ENCODE data around the gene ITPR1. TPM values are rescaled to one million over a fixed set of nuclear protein-coding genes. Genes with fewer than 3 reads are reported as not detected.

ITPR1 gene
- total and polyA plus RNA-seq, 2 experiments from 2014 or later = 1.4 to 2.5 TPM

DNA sequence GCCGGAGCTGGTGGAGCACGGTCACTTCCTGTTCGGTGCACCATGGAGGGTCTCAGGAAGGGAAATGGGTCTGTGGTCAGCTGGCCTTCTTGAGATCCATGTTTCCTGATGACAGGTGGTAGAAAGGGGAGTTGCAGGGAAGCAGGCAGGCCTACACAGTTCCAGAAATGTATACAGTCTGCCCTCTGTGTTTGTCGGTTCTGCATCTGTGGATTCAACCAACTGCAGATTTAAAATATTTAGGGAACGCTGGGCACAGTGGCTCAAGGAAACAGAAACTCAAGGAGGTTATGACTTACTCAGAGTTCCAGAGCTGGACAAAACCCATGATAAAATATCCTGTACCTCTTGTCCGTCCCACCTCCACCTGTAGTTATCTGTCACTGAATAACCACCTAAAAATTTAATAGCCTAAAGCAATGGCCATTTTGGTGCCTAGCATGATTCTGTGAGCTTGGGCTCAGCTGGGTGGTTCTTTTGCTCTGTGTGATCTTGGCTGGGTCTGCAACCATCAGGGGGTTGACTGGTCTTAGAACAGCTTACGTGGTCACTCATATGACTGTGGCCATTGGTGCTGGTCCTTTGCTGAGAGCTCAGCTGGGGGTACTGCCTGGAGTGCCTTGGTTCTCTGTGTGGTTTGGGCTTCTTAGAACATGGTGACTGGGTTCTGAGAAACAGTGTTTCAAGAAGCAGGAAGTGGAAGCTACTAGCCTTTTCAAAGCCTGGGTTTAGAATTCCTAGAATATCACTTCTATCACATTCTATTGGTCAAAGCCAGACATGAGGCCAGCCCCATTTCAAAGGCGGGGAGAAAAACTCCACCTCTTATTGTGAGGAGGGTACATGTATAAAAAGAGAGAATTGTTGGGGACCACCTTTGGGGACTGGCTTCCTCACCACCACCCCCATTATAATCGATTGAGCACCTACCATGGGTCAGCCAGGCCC lies 246.4 kb downstream of the ITPR1 start:
- Histone ChIP-seq H3K27ac (no peak overlapping the region), H4K20me1 (ENCODE audit: insufficient read depth) (no peaks in the 10 kb centered on the region), H3K9ac (no peak overlapping the region), H2AFZ (no peak overlapping the region), H3K9me2 (ENCODE audit: insufficient read depth) (no peaks in the 10 kb centered on the region), H3K36me3 (ENCODE audit: low read depth) (no peaks in the 10 kb centered on the region), H3K79me2 (ENCODE audit: insufficient read depth) (no peaks in the 10 kb centered on the region), H3K27me3 (replicated peaks; ENCODE audit: insufficient read depth) (no peaks in the 10 kb centered on the region), H3K4me2 (ENCODE audit: unreplicated experiment) (no peak overlapping the region), H3K9me3 (ENCODE audit: low read depth) (no peaks in the 10 kb centered on the region), H3K4me3 (no peak overlapping the region), H3K4me1 (ENCODE audit: insufficient read depth) (peaks cover 24% of the 10 kb centered on the region), H3F3A (ENCODE audit: insufficient read depth) (peaks cover 17% of the 10 kb centered on the region)
- WGBS, 2 experiments (ENCODE audit: low coverage in 1 of 2, low lambda C conversion rate in 2 of 2, missing lambda C conversion rate in 2 of 2) = 86 to 87% methylated on average over 9 of the region's 9 CpGs
- no peak for DNase-seq
- TF ChIP-seq EZH2 (IDR thresholded peaks at IDR 0.05; ENCODE audit: insufficient read depth, poor library complexity, severe bottlenecking) = no peak
- no peak for TF ChIP-seq EZH2phosphoT487 (IDR thresholded peaks at IDR 0.05; ENCODE audit: insufficient read depth, low read depth)
- in situ Hi-C loops (cut with MboI) = no loop called here

DNA sequence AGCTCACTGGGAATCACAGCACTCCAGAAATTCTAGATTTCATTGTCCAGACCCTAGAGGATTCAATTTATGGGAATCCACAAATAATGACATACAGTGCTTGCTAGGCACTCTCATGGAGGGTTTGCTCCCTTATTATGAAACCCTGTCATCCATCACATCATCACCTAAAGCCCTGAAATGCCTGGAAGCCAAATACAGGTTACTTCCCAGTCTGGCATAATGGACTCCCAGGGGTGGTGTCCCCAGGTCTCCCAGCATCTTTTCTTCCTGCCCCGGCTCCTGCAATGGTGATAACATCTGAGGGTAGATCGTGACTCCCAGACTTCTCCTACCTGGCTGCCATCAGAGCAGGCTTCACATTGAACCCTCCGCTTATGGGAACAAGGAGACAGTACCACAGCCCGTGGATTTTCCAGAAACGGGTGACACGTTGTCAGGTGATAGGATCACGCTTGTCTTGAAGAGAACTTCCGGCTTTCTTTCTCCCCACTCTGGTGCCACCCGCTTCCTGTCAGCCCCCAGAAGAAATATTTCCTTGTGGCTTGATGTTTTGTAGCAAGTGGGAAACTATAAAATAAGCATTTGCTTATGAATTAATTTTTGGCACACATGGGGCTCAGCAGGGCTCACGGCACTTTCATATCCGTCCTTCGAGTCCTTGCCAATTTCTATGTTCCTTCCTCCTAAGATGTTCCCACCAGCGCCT lies 247.4 kb downstream of the ITPR1 start:
- Histone ChIP-seq H3K4me2 (ENCODE audit: unreplicated experiment) (peak overlapping the region; percentile 45), H3K27ac (peak overlapping the region; percentile 94), H2AFZ (peak overlapping the region; percentile 50; the same call in 1 of the 2 replicates), H3K9me3 (ENCODE audit: low read depth) (no peaks in the 10 kb centered on the region), H3K9me2 (ENCODE audit: insufficient read depth) (no peaks in the 10 kb centered on the region), H3K79me2 (ENCODE audit: insufficient read depth) (no peaks in the 10 kb centered on the region), H3F3A (ENCODE audit: insufficient read depth) (peaks cover 26% of the 10 kb centered on the region), H3K4me3 (no peak overlapping the region), H3K9ac (peak overlapping the region; percentile 75), H3K4me1 (ENCODE audit: insufficient read depth) (peaks cover 32% of the 10 kb centered on the region), H4K20me1 (ENCODE audit: insufficient read depth) (no peaks in the 10 kb centered on the region), H3K27me3 (replicated peaks; ENCODE audit: insufficient read depth) (no peaks in the 10 kb centered on the region), H3K36me3 (ENCODE audit: low read depth) (no peaks in the 10 kb centered on the region)
- TF ChIP-seq EZH2 (IDR thresholded peaks at IDR 0.05; ENCODE audit: insufficient read depth, poor library complexity, severe bottlenecking) = no peak
- no peak for TF ChIP-seq EZH2phosphoT487 (IDR thresholded peaks at IDR 0.05; ENCODE audit: insufficient read depth, low read depth)
- in situ Hi-C loops (cut with MboI) = no loop called here
- 77 to 78% methylated on average over 13 of the region's 13 CpGs for WGBS, 2 experiments (ENCODE audit: low coverage in 1 of 2, low lambda C conversion rate in 2 of 2, missing lambda C conversion rate in 2 of 2)
- no peak for DNase-seq

DNA sequence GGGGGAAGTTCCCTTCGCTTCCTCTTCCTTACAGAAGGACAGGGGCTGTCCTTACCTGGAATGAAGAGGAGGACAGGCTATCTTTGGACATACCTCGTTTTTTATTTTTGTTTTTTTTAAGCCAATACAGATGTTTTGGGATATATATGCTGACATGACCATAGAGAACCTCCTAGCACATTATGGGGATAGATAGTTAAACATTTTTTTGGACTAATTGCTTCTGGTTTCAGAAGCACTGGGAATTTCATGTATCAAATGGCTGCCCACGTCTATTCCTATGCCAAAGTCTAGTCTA lies 247.9 kb downstream of the ITPR1 start:
- Histone ChIP-seq H3F3A (ENCODE audit: insufficient read depth) (peaks cover 28% of the 10 kb centered on the region), H3K4me2 (ENCODE audit: unreplicated experiment) (peak overlapping the region; percentile 45), H3K9ac (peak overlapping the region; percentile 75), H3K4me1 (ENCODE audit: insufficient read depth) (peaks cover 36% of the 10 kb centered on the region), H4K20me1 (ENCODE audit: insufficient read depth) (no peaks in the 10 kb centered on the region), H3K27me3 (replicated peaks; ENCODE audit: insufficient read depth) (no peaks in the 10 kb centered on the region), H3K9me3 (ENCODE audit: low read depth) (no peaks in the 10 kb centered on the region), H3K27ac (peak overlapping the region; percentile 94), H3K36me3 (ENCODE audit: low read depth) (no peaks in the 10 kb centered on the region), H3K4me3 (no peak overlapping the region), H2AFZ (peak overlapping the region; percentile 50; the same call in 1 of the 2 replicates), H3K79me2 (ENCODE audit: insufficient read depth) (no peaks in the 10 kb centered on the region), H3K9me2 (ENCODE audit: insufficient read depth) (no peaks in the 10 kb centered on the region)
- 54 to 59% methylated on average over 3 of the region's 3 CpGs for WGBS, 2 experiments (ENCODE audit: low coverage in 1 of 2, low lambda C conversion rate in 2 of 2, missing lambda C conversion rate in 2 of 2)
- in situ Hi-C loops (cut with MboI) = no loop called here
- no peak for DNase-seq
- no peak for TF ChIP-seq EZH2 (IDR thresholded peaks at IDR 0.05; ENCODE audit: insufficient read depth, poor library complexity, severe bottlenecking)
- no peak for TF ChIP-seq EZH2phosphoT487 (IDR thresholded peaks at IDR 0.05; ENCODE audit: insufficient read depth, low read depth)

GRCh38 chr3:4741404-4742307 lies 248.5 kb downstream of the ITPR1 start:
- Histone ChIP-seq H3K4me2 (ENCODE audit: unreplicated experiment) (peak overlapping the region; percentile 45), H3K27me3 (replicated peaks; ENCODE audit: insufficient read depth) (no peaks in the 10 kb centered on the region), H3K4me1 (ENCODE audit: insufficient read depth) (peaks cover 42% of the 10 kb centered on the region), H3K27ac (peak overlapping the region; percentile 94), H3K36me3 (ENCODE audit: low read depth) (no peaks in the 10 kb centered on the region), H2AFZ (peak overlapping the region; percentile 50), H4K20me1 (ENCODE audit: insufficient read depth) (no peaks in the 10 kb centered on the region), H3K79me2 (ENCODE audit: insufficient read depth) (no peaks in the 10 kb centered on the region), H3K9me2 (ENCODE audit: insufficient read depth) (no peaks in the 10 kb centered on the region), H3K9ac (peak overlapping the region; percentile 75), H3F3A (ENCODE audit: insufficient read depth) (peaks cover 29% of the 10 kb centered on the region), H3K9me3 (ENCODE audit: low read depth) (no peaks in the 10 kb centered on the region), H3K4me3 (no peak overlapping the region; the same call in 1 of the 2 replicates)
- WGBS, 2 experiments (ENCODE audit: low coverage in 1 of 2, low lambda C conversion rate in 2 of 2, missing lambda C conversion rate in 2 of 2) = 30 to 34% methylated on average over 14 of the region's 14 CpGs
- peak; percentile 94 for DNase-seq
- in situ Hi-C loops (cut with MboI) = no loop called here
- TF ChIP-seq EZH2phosphoT487 (IDR thresholded peaks at IDR 0.05; ENCODE audit: insufficient read depth, low read depth) = no peak
- TF ChIP-seq EZH2 (IDR thresholded peaks at IDR 0.05; ENCODE audit: insufficient read depth, poor library complexity, severe bottlenecking) = no peak
